ENCODE data around the gene GUCD1.

- no peak for TF ChIP-seq POLR2AphosphoS5 (IDR thresholded peaks at IDR 0.05; ENCODE audit: low read depth, low read length)
- no peak for TF ChIP-seq CTCF (IDR thresholded peaks at IDR 0.05; ENCODE audit: control extremely low read depth in 1 of 3, insufficient read depth in 1 of 3, low read depth in 1 of 3, low read length in 3 of 3)
- TF ChIP-seq EP300 (IDR thresholded peaks at IDR 0.05; ENCODE audit: borderline replicate concordance in 1 of 2, low read depth in 2 of 2, low read length in 2 of 2) = no peak
- TF ChIP-seq SRF (IDR thresholded peaks at IDR 0.05; ENCODE audit: low read depth, low read length) = no peak
- no peak for TF ChIP-seq TAF1 (IDR thresholded peaks at IDR 0.05; ENCODE audit: low read depth, low read length)
- TF ChIP-seq RBBP5 (IDR thresholded peaks at IDR 0.05; ENCODE audit: borderline replicate concordance, low read depth, low read length) = no peak
- no peak for TF ChIP-seq CHD2 (IDR thresholded peaks at IDR 0.05; ENCODE audit: low read length)
Measured at GRCh38 chr22:24504540-24504939, 50.4 kb downstream of the GUCD1 start.
